ENCODE data around the gene SUGP2. TPM values are rescaled to one million over a fixed set of nuclear protein-coding genes. Genes with fewer than 3 reads are reported as not detected.

Gene SUGP2
- total and polyA plus RNA-seq, 2 of the 13 experiments (the other 11 are each of a cell fraction or from before 2014, with no cell fraction given), result 40.6 to 57.7 TPM

GRCh38 chr19:18946918-18947317, 86.4 kb downstream of the SUGP2 start:
- no peak overlapping the region for H2AFZ ChIP-seq (ENCODE audit: low read length)
- intact Hi-C loops (cut with micrococcal nuclease; ENCODE audit: unreplicated experiment), result no loop called here
- H3K4me2 ChIP-seq (ENCODE audit: low read depth, low read length), result no peak overlapping the region
- H3K36me3 ChIP-seq (replicated peaks in 1 of 2; ENCODE audit: control insufficient read depth in 1 of 2, insufficient read depth in 2 of 2, low read length in 2 of 2), result no peaks in the 10 kb centered on the region
- TF ChIP-seq ZNF572 (CRISPR knock-in tag; IDR thresholded peaks at IDR 0.05), result no peak
- no peak for TF ChIP-seq ETS1 (CRISPR knock-in tag; IDR thresholded peaks at IDR 0.05)
- no peak for TF ChIP-seq ZNF724P (CRISPR knock-in tag; IDR thresholded peaks at IDR 0.05; ENCODE audit: borderline replicate concordance)
- TF ChIP-seq PRDM15 (CRISPR knock-in tag; IDR thresholded peaks at IDR 0.05), result no peak
- TF ChIP-seq ZBTB46 (CRISPR knock-in tag; IDR thresholded peaks at IDR 0.05; ENCODE audit: borderline replicate concordance), result no peak
- TF ChIP-seq NFAT5 (CRISPR knock-in tag; IDR thresholded peaks at IDR 0.05), result no peak
- TF ChIP-seq IRF2 (CRISPR knock-in tag; IDR thresholded peaks at IDR 0.05), result no peak
- no peak for TF ChIP-seq JUNB (CRISPR knock-in tag; IDR thresholded peaks at IDR 0.05; ENCODE audit: borderline replicate concordance)
- TF ChIP-seq BATF2 (CRISPR knock-in tag; IDR thresholded peaks at IDR 0.05), result no peak
- WGBS (ENCODE audit: low lambda C conversion rate), result 65% methylated on average over 13 of the region's 14 CpGs
- peaks cover 34% of the 10 kb centered on the region for H3K4me1 ChIP-seq (ENCODE audit: insufficient read depth, low read length)
- DNase-seq (ENCODE audit: low spot score) (no peak), ATAC-seq (no peak), FAIRE-seq (no peak)
- BruUV-seq (replicated peaks), result no TSS peak
- CTCF ChIA-PET (ENCODE audit: low intra/inter-chr PET ratio, low total read pairs), result no interaction called here
- no peak overlapping the region for H3K27ac ChIP-seq (ENCODE audit: extremely low read length, insufficient read depth, low read length)
- H3K4me3 ChIP-seq (replicated peaks in 1 of 3; ENCODE audit: insufficient read depth in 1 of 3, low read depth in 2 of 3, low read length in 3 of 3), result no peak overlapping the region
- in situ Hi-C loops (cut with HindIII; ENCODE audit: extremely low pct_ligation_motif_present, low pct_unique_long_range_greater_than_20kb), result no loop called here
- POLR2A ChIA-PET, result no interaction called here
- no peaks in the 10 kb centered on the region for H4K20me1 ChIP-seq (ENCODE audit: insufficient read depth, low read length)
- no peak overlapping the region for H3K9ac ChIP-seq (ENCODE audit: insufficient read depth, low read depth, low read length)
- H3K9me3 ChIP-seq (ENCODE audit: low read length), result no peaks in the 10 kb centered on the region
- no peaks in the 10 kb centered on the region for H3K79me2 ChIP-seq (ENCODE audit: insufficient read depth, low read length)
- no peaks in the 10 kb centered on the region for H3K27me3 ChIP-seq (ENCODE audit: control insufficient read depth in 1 of 2, insufficient read depth in 2 of 2, low read length in 2 of 2)
